ENCODE results near the gene TADA1.
"Not testable (repeated sequence)": the region's sequence is repeated elsewhere in the genome, so short reads cannot be mapped to it uniquely, and the experiment has no call there.

The TADA1 gene

GRCh38 chr1:166843322-166843721 is 32.7 kb downstream of the TADA1 start:
- no peak for DNase-seq

GRCh38 chr1:166840309-166841274 is 35.5 kb downstream of the TADA1 start:
- DNase-seq = no peak

GRCh38 chr1:166839600-166840308 is 36.3 kb downstream of the TADA1 start:
- DNase-seq = peak; percentile 36

- peak; percentile 70 for DNase-seq
These were observed 37.1 kb downstream of the TADA1 start, which contains the start of gene POGK for GRCh38 chr1:166838766-166839599. POGK (plus strand) TSS chr1:166839475; CDS start chr1:166840957, 1,482 bp downstream.

- no peak for DNase-seq
These were observed 39.3 kb downstream of the TADA1 start for GRCh38 chr1:166836733-166837132.

GRCh38 chr1:166829762-166830161 is 46.3 kb downstream of the TADA1 start:
- not testable (repeated sequence) for DNase-seq

- DNase-seq = no peak
These were observed 48.6 kb downstream of the TADA1 start for GRCh38 chr1:166827426-166827825.

- DNase-seq = no peak
These were observed 53.7 kb downstream of the TADA1 start for GRCh38 chr1:166822385-166822784.

- DNase-seq = no peak
These were observed 56.1 kb downstream of the TADA1 start for GRCh38 chr1:166819974-166820373.

- no peak for DNase-seq
These were observed 61.5 kb downstream of the TADA1 start for GRCh38 chr1:166814611-166815010.

GRCh38 chr1:166813508-166814223 is 62.4 kb downstream of the TADA1 start:
- no peak for DNase-seq

- DNase-seq = no peak
These were observed 64.4 kb downstream of the TADA1 start for GRCh38 chr1:166811691-166812090.

- DNase-seq = no peak
These were observed 67.1 kb downstream of the TADA1 start for GRCh38 chr1:166808952-166809351.

All from activated CD4-positive, alpha-beta T cell treated with anti-CD3 and anti-CD28 coated beads for 1 hour (primary cell).